GM18867 (cell line): ENCODE data around the gene CRYBG1.

Experiments used
- ATAC-seq: cut with Tn5 transposase; IDR thresholded peaks from one replicate; pipeline ENCODE4 v1.9.1; 2021; ENCODE audit warnings: mild to moderate bottlenecking, moderate library complexity; ENCODE audit not compliant: unreplicated experiment

The CRYBG1 gene

DNA sequence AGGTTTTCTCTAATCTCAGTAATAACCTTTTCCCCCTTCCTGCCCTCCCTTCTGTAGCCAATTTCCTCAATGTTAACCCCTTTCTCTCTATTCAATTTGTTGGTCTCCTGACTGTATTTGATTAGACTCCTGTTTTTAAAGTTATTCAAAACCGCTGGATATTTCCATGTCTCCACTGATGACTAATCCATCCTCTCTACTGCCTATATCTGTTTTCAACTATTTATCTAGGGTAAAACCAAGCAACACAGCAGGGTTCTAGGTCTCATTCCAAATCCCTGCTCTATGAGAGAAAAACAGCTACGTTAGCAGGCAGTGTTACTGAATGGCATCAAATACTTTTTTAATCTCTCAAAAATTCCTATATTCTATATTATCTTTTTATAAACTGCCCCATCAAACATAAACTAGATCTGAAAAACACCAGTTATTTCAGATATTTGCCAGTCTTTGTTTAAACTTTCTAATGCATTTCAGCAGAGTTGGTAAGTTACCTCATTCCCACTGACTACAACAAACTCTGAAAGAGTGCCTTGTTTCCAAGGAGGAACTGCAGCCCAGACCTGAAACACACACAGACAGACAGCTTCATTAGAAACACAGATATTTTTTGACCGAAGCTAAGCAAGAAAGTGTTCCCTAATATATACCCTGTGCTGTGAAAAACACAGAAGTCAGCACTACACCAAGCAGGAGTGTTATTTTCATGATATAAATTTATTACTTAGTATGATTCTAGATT, 260.6 kb downstream of the CRYBG1 start:
- ATAC-seq = no peak
